ENCODE measurements around the gene NPVF.

NPVF gene

DNA sequence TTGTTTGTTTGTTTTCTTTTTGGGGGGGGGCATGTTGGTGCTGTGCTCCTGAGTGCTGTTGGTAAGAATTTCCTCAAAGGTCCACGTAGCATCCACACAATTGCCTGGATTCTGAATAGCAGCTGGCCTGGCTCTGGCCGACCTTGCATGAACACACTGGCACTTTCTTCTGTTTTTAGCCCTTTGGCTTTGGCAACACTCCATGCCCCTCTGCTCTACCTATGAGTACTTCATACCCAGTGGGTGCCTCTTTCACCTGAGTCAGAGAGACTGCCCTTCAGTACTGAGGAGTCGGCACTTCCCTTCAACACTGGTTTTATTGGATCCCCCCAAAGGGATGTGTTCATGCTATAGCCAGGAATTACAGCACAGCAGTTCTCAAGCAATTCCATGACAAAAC is 7.2 kb upstream of the NPVF start:
- TF ChIP-seq, protein P1, sequence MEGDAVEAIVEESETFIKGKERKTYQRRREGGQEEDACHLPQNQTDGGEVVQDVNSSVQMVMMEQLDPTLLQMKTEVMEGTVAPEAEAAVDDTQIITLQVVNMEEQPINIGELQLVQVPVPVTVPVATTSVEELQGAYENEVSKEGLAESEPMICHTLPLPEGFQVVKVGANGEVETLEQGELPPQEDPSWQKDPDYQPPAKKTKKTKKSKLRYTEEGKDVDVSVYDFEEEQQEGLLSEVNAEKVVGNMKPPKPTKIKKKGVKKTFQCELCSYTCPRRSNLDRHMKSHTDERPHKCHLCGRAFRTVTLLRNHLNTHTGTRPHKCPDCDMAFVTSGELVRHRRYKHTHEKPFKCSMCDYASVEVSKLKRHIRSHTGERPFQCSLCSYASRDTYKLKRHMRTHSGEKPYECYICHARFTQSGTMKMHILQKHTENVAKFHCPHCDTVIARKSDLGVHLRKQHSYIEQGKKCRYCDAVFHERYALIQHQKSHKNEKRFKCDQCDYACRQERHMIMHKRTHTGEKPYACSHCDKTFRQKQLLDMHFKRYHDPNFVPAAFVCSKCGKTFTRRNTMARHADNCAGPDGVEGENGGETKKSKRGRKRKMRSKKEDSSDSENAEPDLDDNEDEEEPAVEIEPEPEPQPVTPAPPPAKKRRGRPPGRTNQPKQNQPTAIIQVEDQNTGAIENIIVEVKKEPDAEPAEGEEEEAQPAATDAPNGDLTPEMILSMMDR (IDR thresholded peaks at IDR 0.05; ENCODE audit: insufficient read depth, missing control alignments): no peak
- FAIRE-seq: no peak

DNA sequence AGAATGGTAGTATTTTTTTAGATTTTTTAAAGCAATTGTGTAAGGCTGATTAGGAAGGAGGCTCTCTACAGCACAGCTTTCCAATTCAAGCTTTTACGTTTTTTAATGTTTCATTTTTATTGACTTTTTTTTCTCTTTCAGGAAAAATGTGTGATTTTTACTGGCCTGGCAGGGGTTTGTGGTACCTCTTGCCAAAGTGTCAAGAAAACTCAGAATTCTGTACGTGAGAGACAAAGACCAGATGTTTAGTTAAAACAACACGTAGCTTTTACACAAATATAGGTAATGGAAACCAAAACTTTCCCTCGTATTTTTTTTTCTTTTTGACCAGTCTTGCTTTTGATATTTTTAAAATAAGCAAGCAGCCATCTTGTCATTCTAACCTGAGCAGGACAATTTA is 6.0 kb upstream of the NPVF start:
- DNase-seq (ENCODE audit: insufficient read length, low spot score) (no peak), FAIRE-seq (no peak)
- TF ChIP-seq, protein P1 (IDR thresholded peaks at IDR 0.05; ENCODE audit: insufficient read depth, missing control alignments): no peak

More for the DNA sequence above, 7.2 kb upstream of the NPVF start:
- no peak for DNase-seq (ENCODE audit: insufficient read length, low spot score)

DNA sequence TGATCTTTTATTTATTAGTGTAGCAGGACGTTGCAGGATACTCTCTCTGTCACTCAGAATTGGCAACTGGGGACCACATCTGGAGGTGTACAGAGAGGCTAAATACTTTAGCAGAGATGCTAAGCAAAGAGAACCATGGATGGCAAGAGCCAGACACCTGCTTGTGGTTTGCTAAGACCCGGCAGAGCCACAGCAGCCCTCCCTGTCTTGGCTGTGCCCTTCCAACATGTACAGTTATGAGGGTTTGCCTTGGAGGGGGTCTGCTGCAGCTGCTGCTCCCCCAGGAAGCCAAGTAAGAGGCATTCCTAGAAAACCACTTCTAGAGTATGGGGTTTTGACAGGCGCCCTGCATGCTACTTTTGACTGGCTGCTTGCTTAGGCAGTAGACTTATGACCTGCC is 5.1 kb downstream of the NPVF start:
- DNase-seq (ENCODE audit: insufficient read length, low spot score) (no peak), FAIRE-seq (no peak)
- TF ChIP-seq, protein P1 (IDR thresholded peaks at IDR 0.05; ENCODE audit: insufficient read depth, missing control alignments): no peak

DNA sequence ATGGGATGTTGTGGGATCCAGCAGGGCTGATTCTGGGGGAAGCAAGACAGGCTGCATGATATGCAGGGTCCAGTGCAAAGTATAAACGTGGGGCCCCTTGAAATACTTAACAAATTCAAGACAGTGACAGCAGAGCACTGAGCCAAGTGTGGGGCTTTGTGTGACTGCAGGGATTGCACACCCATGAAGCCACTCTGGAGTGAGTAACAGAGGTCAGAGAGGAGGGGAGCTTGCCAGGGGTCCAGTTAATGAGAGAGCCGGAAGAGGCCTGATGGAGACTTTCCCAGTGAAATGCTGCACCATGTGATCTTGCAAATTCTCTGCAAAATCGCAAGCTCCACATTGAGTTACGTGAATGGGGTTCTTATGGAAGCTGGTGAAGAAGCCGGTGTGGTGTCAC is 5.6 kb downstream of the NPVF start:
- TF ChIP-seq, protein P1 (IDR thresholded peaks at IDR 0.05; ENCODE audit: insufficient read depth, missing control alignments): no peak
- DNase-seq (ENCODE audit: insufficient read length, low spot score): no peak
- no peak for FAIRE-seq

DNA sequence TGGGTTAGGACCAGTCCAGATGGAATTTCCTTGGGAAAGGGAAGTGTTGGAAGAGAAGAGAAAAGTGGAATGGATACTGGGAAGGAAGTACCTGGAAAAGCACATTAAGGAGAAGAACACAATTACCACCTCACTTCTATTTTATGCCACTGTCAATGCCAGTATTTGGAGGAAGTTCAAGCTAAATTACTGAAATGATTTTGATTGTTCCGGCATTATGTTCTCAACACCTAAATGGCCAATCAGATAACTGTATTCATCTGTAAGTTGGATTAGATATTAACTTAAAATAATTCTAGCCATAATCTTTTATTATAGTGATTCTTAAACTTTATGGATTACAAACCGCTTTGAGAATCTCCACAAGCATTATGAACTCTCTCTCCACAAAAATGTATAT is 7.3 kb downstream of the NPVF start:
- TF ChIP-seq, protein P1 (IDR thresholded peaks at IDR 0.05; ENCODE audit: insufficient read depth, missing control alignments): no peak
- DNase-seq (ENCODE audit: insufficient read length, low spot score) (no peak), FAIRE-seq (no peak)

DNA sequence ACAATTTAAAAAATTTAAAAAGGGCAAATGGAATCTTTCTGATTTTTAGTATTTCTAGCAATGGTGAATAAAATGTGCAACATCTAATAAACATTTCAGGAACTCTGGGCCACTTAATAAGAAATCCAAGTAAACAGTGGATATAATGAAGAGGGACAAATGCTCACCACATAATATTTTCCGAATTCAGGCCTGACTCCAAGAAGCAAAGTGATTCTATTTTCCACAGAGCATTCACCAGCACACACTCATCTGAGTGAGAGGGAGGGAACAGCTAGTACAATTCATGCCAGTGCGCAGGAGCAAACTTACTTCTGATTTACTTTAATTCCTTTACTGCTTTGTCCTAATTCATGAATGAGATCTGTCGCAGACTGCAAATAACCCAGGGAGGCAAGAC is 10.1 kb downstream of the NPVF start:
- DNase-seq (ENCODE audit: insufficient read length, low spot score) (no peak), FAIRE-seq (no peak)
- TF ChIP-seq, protein P1 (IDR thresholded peaks at IDR 0.05; ENCODE audit: insufficient read depth, missing control alignments): no peak

DNA sequence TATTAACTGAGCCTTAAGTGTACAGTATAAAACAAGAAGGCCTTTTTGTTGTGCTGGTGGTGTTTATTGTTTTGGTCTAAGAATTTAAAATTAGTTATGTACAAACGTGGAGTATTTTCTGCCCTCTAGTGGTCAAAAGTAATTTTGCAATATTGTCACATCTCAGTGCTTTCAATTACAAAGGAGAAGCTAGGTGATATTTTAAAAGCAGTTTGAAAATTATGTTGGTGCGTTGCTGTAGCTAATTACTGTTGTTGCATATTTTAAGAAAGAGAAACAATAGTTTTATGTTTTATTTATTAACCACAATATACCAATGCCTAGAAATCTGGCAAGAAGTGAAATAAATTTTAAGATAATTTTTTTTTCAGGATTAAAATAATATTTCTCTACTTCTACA is 11.4 kb downstream of the NPVF start:
- TF ChIP-seq, protein P1 (IDR thresholded peaks at IDR 0.05; ENCODE audit: insufficient read depth, missing control alignments): peak; percentile 69
- no peak for FAIRE-seq
- DNase-seq (ENCODE audit: insufficient read length, low spot score): no peak
